Lung (tissue), 12 donors: ENCODE measurements around the gene VEGFA. TPM values are rescaled to one million over a fixed set of nuclear protein-coding genes. Genes with fewer than 3 reads are reported as not detected.

Source experiments
- ATAC-seq: fragments of 200-7000 bp; cut with Tn5 transposase; one replicate; pipeline ENCODE4 v1.9.1; 2020; ENCODE audit warnings: moderate number of reproducible peaks; ENCODE audit not compliant: insufficient read depth, low FRiP score
- DNase-seq, 3 donors: peaks; one replicate each; pipeline ENCODE4 v3.0.0-alpha.2; 2013 to 2017
- H3K27ac ChIP-seq, 2 donors: one replicate each; pipeline ENCODE4 v1.5.1; 2013; ENCODE audit warnings: mild to moderate bottlenecking in 2 of 2, moderate library complexity in 2 of 2, control low read depth in 1 of 2, inconsistent platforms in 1 of 2, low read depth in 1 of 2, low read length in 1 of 2
- H3K27me3 ChIP-seq, 3 donors: one replicate each; pipeline ENCODE4 v1.5.1; 2013; ENCODE audit warnings: low read length in 2 of 3; ENCODE audit not compliant: control insufficient read depth in 3 of 3, insufficient read depth in 3 of 3
- H3K36me3 ChIP-seq, 4 donors: one replicate each; pipeline ENCODE4 v1.5.1; 2013; ENCODE audit warnings: low read length in 4 of 4, mild to moderate bottlenecking in 1 of 4, moderate library complexity in 1 of 4; ENCODE audit not compliant: control insufficient read depth in 4 of 4, insufficient read depth in 4 of 4
- H3K4me1 ChIP-seq, 5 donors: one replicate each; pipeline ENCODE4 v1.5.1; 2013; ENCODE audit warnings: low read length in 5 of 5, mild to moderate bottlenecking in 2 of 5, moderate library complexity in 1 of 5; ENCODE audit not compliant: control insufficient read depth in 5 of 5, insufficient read depth in 5 of 5
- H3K4me3 ChIP-seq: one replicate; pipeline ENCODE4 v1.5.1; 2013; ENCODE audit warnings: mild to moderate bottlenecking, control low read depth, moderate library complexity
- H3K9ac ChIP-seq, 2 donors: one replicate each; pipeline ENCODE4 v1.5.1; 2013; ENCODE audit warnings: low read length in 2 of 2, control low read depth in 1 of 2; ENCODE audit not compliant: insufficient read depth in 1 of 2
- H3K9me3 ChIP-seq, 4 donors: one replicate each; pipeline ENCODE4 v1.5.1; 2013; ENCODE audit warnings: low read length in 3 of 4, mild to moderate bottlenecking in 1 of 4, moderate library complexity in 1 of 4; ENCODE audit not compliant: control insufficient read depth in 4 of 4, insufficient read depth in 3 of 4
- WGBS, 2 donors: extraction: QIAGEN DNeasy Blood & Tissue Kit; methylation state at CpG; one replicate each; pipeline ENCODE4 v1.1.7; 2013; 5-methylcytosine and 5-hydroxymethylcytosine counted together
- polyA plus RNA-seq, 2 donors: library from polyadenylated mRNA; stranded (reverse); fragments of 200-250 nt; gene quantifications; one replicate each; pipeline ENCODE4 v1.2.1, GENCODE V29; 2013
- total RNA-seq, 2 donors: library from RNA; depleted of rRNA in 1 of 2; stranded (reverse); fragments of >200 nt in 1 of 2; gene quantifications; one replicate each; pipeline ENCODE4 v1.2.1, GENCODE V29; 2014 to 2021
- TF ChIP-seq, protein P1 (sequence below): IDR thresholded peaks from 2 replicates; pipeline ENCODE4 v1.5.1; 2012; ENCODE audit warnings: mild to moderate bottlenecking; ENCODE audit errors: control extremely low read depth, extremely low read depth
- donor health status: control.
- donor health status: control.
- donor health status: Bipolar disorder and iron deficiency.
- donor health status: healthy.
- donor health status: DM: yes; HTN: yes; CAD: no.

Gene VEGFA
- total and polyA plus RNA-seq, 4 donors, result 98.3 to 275 (median 140) TPM

DNA sequence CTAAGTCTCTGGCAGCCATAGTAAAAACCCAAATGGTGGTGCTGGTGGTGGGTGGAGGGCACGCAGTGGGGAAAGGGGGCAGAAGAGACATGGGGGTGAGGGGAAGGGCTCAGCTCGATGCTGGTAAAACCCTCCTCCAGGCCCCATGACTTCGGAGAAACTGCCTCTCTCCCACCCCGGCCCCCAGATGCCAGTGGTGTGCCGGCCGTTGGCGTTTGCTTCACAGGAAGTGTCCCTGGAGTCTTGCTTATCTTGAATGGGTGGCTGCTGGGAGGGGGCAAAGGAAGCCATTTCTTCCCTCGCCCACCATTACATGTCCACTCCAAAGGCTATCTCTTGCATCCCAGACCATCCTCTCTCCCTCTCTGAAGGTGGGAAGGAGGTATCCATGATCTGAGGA, 25.4 kb downstream of the VEGFA start:
- H3K27ac ChIP-seq, result no peak overlapping the region
- DNase-seq (no peak), ATAC-seq (no peak)
- no peaks in the 10 kb centered on the region for H3K27me3 ChIP-seq
- H3K4me3 ChIP-seq, result no peak overlapping the region
- no peak overlapping the region for H3K9ac ChIP-seq
- WGBS, 2 donors, result 41 to 80% methylated on average over 8 of the region's 8 CpGs
- H3K4me1 ChIP-seq, result peaks cover 0 to 7% (median 3%) of the 10 kb centered on the region in 5 donors
- TF ChIP-seq, protein P1, sequence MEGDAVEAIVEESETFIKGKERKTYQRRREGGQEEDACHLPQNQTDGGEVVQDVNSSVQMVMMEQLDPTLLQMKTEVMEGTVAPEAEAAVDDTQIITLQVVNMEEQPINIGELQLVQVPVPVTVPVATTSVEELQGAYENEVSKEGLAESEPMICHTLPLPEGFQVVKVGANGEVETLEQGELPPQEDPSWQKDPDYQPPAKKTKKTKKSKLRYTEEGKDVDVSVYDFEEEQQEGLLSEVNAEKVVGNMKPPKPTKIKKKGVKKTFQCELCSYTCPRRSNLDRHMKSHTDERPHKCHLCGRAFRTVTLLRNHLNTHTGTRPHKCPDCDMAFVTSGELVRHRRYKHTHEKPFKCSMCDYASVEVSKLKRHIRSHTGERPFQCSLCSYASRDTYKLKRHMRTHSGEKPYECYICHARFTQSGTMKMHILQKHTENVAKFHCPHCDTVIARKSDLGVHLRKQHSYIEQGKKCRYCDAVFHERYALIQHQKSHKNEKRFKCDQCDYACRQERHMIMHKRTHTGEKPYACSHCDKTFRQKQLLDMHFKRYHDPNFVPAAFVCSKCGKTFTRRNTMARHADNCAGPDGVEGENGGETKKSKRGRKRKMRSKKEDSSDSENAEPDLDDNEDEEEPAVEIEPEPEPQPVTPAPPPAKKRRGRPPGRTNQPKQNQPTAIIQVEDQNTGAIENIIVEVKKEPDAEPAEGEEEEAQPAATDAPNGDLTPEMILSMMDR, result no peak
- no peaks in the 10 kb centered on the region for H3K9me3 ChIP-seq
- no peaks in the 10 kb centered on the region for H3K36me3 ChIP-seq

DNA sequence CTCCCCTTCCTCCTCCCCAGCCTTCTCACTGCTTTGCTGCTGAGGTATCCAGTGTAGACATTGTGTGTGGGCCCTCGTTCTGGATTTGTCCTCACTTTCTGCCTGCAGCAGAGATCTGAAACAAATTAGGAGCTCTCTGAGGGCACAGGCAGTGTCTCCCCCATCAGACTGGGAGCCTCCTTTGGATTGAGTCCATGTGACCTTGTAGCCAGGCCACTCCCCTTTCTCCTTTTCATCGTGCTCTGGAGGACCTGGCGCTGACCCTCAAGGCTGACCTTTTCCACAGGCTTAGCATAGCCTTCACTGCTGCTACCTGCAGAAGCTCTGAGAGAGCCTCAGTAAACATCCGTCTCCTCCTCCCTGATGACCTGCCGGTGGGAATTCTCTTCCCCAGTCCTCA, 26.2 kb downstream of the VEGFA start:
- ATAC-seq (no peak), DNase-seq (no peak)
- no peak overlapping the region for H3K27ac ChIP-seq
- H3K4me3 ChIP-seq, result no peak overlapping the region
- 68 to 74% methylated on average over 5 of the region's 5 CpGs for WGBS, 2 donors
- H3K9me3 ChIP-seq, result no peaks in the 10 kb centered on the region
- no peaks in the 10 kb centered on the region for H3K27me3 ChIP-seq
- no peak overlapping the region for H3K9ac ChIP-seq
- TF ChIP-seq, protein P1, result no peak
- H3K36me3 ChIP-seq, result no peaks in the 10 kb centered on the region
- H3K4me1 ChIP-seq, result peaks cover 0 to 8% (median 3%) of the 10 kb centered on the region in 5 donors

DNA sequence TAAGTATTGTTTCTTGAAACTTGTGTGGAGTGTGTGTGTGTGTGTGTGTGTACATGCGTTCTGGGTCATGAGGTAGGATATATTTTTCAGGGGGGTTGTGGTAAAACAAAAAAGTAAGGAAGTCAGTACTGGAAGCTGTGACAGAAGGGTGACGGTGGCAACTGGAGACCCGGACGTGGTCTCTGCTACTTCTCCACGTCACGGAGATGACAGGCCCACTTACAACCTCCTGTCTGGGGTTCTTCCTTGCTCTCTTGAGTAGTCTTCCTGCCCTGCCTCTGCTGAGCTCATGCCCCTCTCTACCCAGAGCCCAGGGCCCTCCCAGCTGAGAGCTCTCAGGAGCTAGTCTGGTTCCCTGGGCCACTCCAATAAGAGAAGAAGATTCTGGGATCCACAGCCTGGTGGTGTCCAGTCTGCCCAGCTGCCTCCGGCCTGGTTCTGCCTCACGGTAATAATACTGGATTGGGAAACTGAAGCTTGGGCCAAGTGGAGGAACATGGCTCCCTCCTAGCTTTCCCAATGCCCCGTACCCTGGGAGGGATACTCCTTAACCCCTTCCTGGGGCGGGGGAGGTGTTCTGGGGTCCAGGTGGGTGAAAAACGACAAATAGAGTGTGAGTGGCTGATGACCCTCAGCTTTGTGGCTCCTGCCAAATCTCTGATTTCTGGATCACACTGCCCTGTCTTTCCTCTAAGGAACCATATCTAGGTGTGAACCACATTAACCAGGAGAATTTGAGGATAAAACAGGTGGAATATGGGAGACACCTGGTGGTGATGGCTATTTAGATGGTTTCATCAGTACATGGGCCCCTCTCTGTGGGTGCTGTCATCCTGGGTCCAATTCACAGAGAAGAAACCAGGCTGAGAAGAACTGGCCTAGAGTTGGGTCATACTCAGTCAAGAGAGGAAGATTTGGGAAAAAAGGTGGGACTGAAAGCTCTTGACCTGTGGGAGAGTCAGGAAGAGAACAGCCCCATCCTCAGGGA, 27.2 kb downstream of the VEGFA start:
- 47 to 78% methylated on average over 11 of the region's 11 CpGs for WGBS, 2 donors
- no peak for ATAC-seq
- DNase-seq, result no peak
- Histone ChIP-seq H3K9me3 (no peaks in the 10 kb centered on the region), H3K27ac (no peak overlapping the region), H3K27me3 (no peaks in the 10 kb centered on the region), H3K36me3 (no peaks in the 10 kb centered on the region), H3K4me1 (peaks cover 0 to 12% (median 3%) of the 10 kb centered on the region in 5 donors), H3K4me3 (no peak overlapping the region), H3K9ac (no peak overlapping the region)
- TF ChIP-seq, protein P1, result no peak
